Endothelial cell of umbilical vein (primary cell): ENCODE measurements around the gene LRP2. TPM values are rescaled to one million over a fixed set of nuclear protein-coding genes. Genes with fewer than 3 reads are reported as not detected.

ENCODE experiments used
- BruUV-seq: library from RNA; stranded (reverse); fragments of 400-500 nt; replicated peaks from 2 replicates; lab custom pipeline; 2021; lab: Mats Ljungman, UMichigan
- CTCF ChIA-PET: fragments of 300-600, 350-600 bp; sonication (Branson Sonifier 250); formaldehyde crosslinking; loops from one replicate; lab custom pipeline; 2021; ENCODE audit warnings: antibody characterized with exemption, inconsistent platforms; lab: Charles Lee
- POLR2A ChIA-PET: fragments of 300-600, 350-600 bp; sonication (Branson Sonifier 250); formaldehyde crosslinking; loops from one replicate; lab custom pipeline; 2021; ENCODE audit warnings: antibody characterized with exemption, inconsistent platforms; lab: Charles Lee
- DNase-seq: peaks from one replicate; pipeline ENCODE4 v3.0.0-alpha.2; 2011; ENCODE audit warnings: low read depth, low spot score
- FAIRE-seq: peaks from 2 replicates; lab custom pipeline; 2011; peaks lifted over from hg19 to GRCh38; lab: Jason Lieb, UNC
- H2AFZ ChIP-seq: 2 replicates; pipeline ENCODE4 v1.6.0; 2012; ENCODE audit warnings: low read depth, low read length, control low read depth, inconsistent platforms
- H3K27ac ChIP-seq: 2 replicates; pipeline ENCODE4 v1.5.1; 2011; ENCODE audit warnings: low read depth, mild to moderate bottlenecking, control low read depth, low read length, moderate library complexity; ENCODE audit not compliant: insufficient read depth
- H3K27me3 ChIP-seq, 2 experiments: 2 replicates each; pipeline versions ENCODE4 v1.6.0 to v1.6.1; 2011; ENCODE audit warnings: low read length in 2 of 2, mixed read lengths in 1 of 2; ENCODE audit not compliant: control insufficient read depth in 2 of 2, insufficient read depth in 2 of 2
- H3K36me3 ChIP-seq, 2 experiments: 2 replicates in 1 of 2; 3 replicates in 1 of 2; pipeline ENCODE4 v1.5.1; 2011; ENCODE audit warnings: low read length in 2 of 2, mild to moderate bottlenecking in 1 of 2, moderate library complexity in 1 of 2; ENCODE audit not compliant: control insufficient read depth in 2 of 2, insufficient read depth in 2 of 2; ENCODE audit errors: extremely low read depth in 1 of 2
- H3K4me1 ChIP-seq: 3 replicates; pipeline ENCODE4 v1.5.1; 2011; ENCODE audit warnings: mild to moderate bottlenecking, low read length; ENCODE audit not compliant: control insufficient read depth, insufficient read depth; ENCODE audit errors: extremely low read depth
- H3K4me2 ChIP-seq: 2 replicates; pipeline ENCODE4 v1.6.1; 2011; ENCODE audit warnings: low read length, control low read depth, mixed read lengths; ENCODE audit not compliant: insufficient read depth
- H3K4me3 ChIP-seq, 3 experiments: fragments of 200-600 bp in 1 of 3; sonication (generic), shearing (Covaris generic) in 1 of 3; replicated peaks in 1 of 3; 2 replicates each; pipeline ENCODE4 v1.5.1; 2011 to 2016; ENCODE audit warnings: control low read depth in 3 of 3, low read length in 3 of 3, mild to moderate bottlenecking in 2 of 3, inconsistent platforms in 1 of 3, low read depth in 1 of 3, moderate library complexity in 1 of 3; ENCODE audit not compliant: insufficient read depth in 1 of 3
- H3K79me2 ChIP-seq: 2 replicates; pipeline ENCODE4 v1.6.0; 2012; ENCODE audit warnings: low read length, inconsistent platforms; ENCODE audit not compliant: control insufficient read depth, insufficient read depth
- H3K9ac ChIP-seq: replicated peaks from 2 replicates; pipeline ENCODE3; 2011; ENCODE audit warnings: low read length, control low read depth; ENCODE audit not compliant: insufficient read depth; ENCODE audit errors: extremely low read depth
- H3K9me1 ChIP-seq: replicated peaks from 3 replicates; pipeline ENCODE4 v1.6.0; 2011; ENCODE audit warnings: mild to moderate bottlenecking, low read length; ENCODE audit not compliant: control insufficient read depth, insufficient read depth; ENCODE audit errors: extremely low read depth
- H3K9me3 ChIP-seq: replicated peaks from 2 replicates; pipeline ENCODE4 v1.5.1; 2012; ENCODE audit warnings: low read length, inconsistent platforms; ENCODE audit not compliant: control insufficient read depth, insufficient read depth
- H4K20me1 ChIP-seq: replicated peaks from 2 replicates; pipeline ENCODE3; 2011; ENCODE audit warnings: mild to moderate bottlenecking, low read length; ENCODE audit not compliant: control insufficient read depth, insufficient read depth; ENCODE audit errors: extremely low read depth
- EZH2 ChIP-seq: IDR thresholded peaks from 2 replicates; pipeline ENCODE4 v1.6.1; 2012; ENCODE audit warnings: borderline replicate concordance, low read depth, mild to moderate bottlenecking, moderate library complexity, low read length, inconsistent platforms; ENCODE audit not compliant: severe bottlenecking
- FOS ChIP-seq: IDR thresholded peaks from 2 replicates; pipeline ENCODE4 v1.6.1; 2011; ENCODE audit warnings: mild to moderate bottlenecking, low read length, moderate library complexity, borderline replicate concordance; ENCODE audit not compliant: insufficient read depth
- GATA2 ChIP-seq: IDR thresholded peaks from 2 replicates; pipeline ENCODE4 v1.7.0; 2011; ENCODE audit warnings: low read depth, mild to moderate bottlenecking, moderate library complexity, mixed read lengths, low read length; ENCODE audit not compliant: insufficient read length, insufficient read depth
- JUN ChIP-seq: IDR thresholded peaks from 2 replicates; pipeline ENCODE4 v1.6.1; 2011; ENCODE audit warnings: borderline replicate concordance, low read depth; ENCODE audit not compliant: insufficient read length, insufficient read depth
- MYC ChIP-seq: IDR thresholded peaks from one replicate; pipeline ENCODE4 v1.6.1; 2011; ENCODE audit warnings: mild to moderate bottlenecking, low read depth, low read length
- dilution Hi-C: fragments of 300-500 bp; cut with MboI; formaldehyde crosslinking; loops from one replicate; pipeline ENCODE4 v1.15.0; 2019; ENCODE audit warnings: low sequenced_read_pairs; ENCODE audit not compliant: extremely low pct_ligation_motif_present
- intact Hi-C: fragments of 100-400 bp; cut with micrococcal nuclease; formaldehyde crosslinking; loops from one replicate; pipeline ENCODE4 v1.10.0; 2022
- polyA plus RNA-seq, 4 experiments: library from polyadenylated mRNA; depleted of rRNA in 3 of 4; stranded (reverse) in 3 of 4; unstranded in 1 of 4; fragments of >200 nt; gene quantifications; 2 replicates each; pipeline versions ENCODE4 v1.2.1 to v1.2.3, GENCODE V29; 2011 to 2012; ENCODE audit warnings: missing spikeins in 1 of 4
- total RNA-seq: library from RNA; stranded (reverse); gene quantifications from 2 replicates; pipeline ENCODE4 v1.2.3, GENCODE V29; 2021
- TF ChIP-seq, protein P1 (sequence below), 2 donors: IDR thresholded peaks; 1 replicate in 1 of 2; 2 replicates in 1 of 2; pipeline ENCODE4 v1.5.1; 2011; ENCODE audit warnings: low read length in 2 of 2, mild to moderate bottlenecking in 2 of 2, moderate library complexity in 2 of 2, control low read depth in 1 of 2, inconsistent platforms in 1 of 2, low read depth in 1 of 2; ENCODE audit not compliant: insufficient read depth in 1 of 2; ENCODE audit errors: extremely low read depth in 1 of 2
- TF ChIP-seq, protein P2 (sequence below): IDR thresholded peaks from 2 replicates; pipeline ENCODE4 v1.6.1; 2011; ENCODE audit not compliant: insufficient read depth, insufficient read length

The LRP2 gene
- total and polyA plus RNA-seq, 2 donors (not counting 3 experiments of a cell fraction or from before 2014, with no cell fraction given) = not detected

DNA sequence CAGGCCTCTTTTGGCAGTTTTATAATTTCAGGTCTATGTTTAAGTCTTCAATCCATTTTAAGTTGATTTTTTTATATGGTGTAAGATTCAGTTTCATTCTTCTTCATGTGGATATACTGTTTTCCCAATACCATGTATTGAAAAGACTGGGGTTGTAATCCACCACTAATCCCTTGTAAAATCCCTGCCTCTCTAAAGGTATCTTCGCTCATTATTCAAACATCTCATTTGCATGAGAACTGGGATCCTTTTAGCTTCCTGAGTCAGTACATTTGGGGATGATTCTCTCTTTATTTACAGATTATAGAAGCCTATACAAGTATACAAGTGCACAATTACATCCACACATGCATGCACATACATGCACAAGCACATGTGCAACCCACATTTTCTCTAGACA is 267.7 kb downstream of the LRP2 start:
- intact Hi-C loops = no loop called here
- H3K36me3 ChIP-seq = no peaks in the 10 kb centered on the region

More for the DNA sequence above, 267.7 kb downstream of the LRP2 start:
- Histone ChIP-seq H3K4me1 (no peaks in the 10 kb centered on the region), H3K27ac (no peak overlapping the region), H3K9me1 (no peaks in the 10 kb centered on the region), H3K4me3 (no peak overlapping the region), H3K79me2 (no peaks in the 10 kb centered on the region), H4K20me1 (no peaks in the 10 kb centered on the region), H3K4me2 (no peak overlapping the region), H3K27me3 (no peaks in the 10 kb centered on the region), H2AFZ (no peak overlapping the region), H3K9ac (no peak overlapping the region), H3K9me3 (no peaks in the 10 kb centered on the region)
- ChIA-PET POLR2A (no interaction called here), CTCF (interaction anchor here (1.0 kb wide), 1 partner anchor 134 kb away, joined by 3 read pairs; no protein-coding TSS in a partner anchor)
- no peak for TF ChIP-seq FOS
- no peak for TF ChIP-seq GATA2
- TF ChIP-seq EZH2 = no peak
- TF ChIP-seq, protein P1, sequence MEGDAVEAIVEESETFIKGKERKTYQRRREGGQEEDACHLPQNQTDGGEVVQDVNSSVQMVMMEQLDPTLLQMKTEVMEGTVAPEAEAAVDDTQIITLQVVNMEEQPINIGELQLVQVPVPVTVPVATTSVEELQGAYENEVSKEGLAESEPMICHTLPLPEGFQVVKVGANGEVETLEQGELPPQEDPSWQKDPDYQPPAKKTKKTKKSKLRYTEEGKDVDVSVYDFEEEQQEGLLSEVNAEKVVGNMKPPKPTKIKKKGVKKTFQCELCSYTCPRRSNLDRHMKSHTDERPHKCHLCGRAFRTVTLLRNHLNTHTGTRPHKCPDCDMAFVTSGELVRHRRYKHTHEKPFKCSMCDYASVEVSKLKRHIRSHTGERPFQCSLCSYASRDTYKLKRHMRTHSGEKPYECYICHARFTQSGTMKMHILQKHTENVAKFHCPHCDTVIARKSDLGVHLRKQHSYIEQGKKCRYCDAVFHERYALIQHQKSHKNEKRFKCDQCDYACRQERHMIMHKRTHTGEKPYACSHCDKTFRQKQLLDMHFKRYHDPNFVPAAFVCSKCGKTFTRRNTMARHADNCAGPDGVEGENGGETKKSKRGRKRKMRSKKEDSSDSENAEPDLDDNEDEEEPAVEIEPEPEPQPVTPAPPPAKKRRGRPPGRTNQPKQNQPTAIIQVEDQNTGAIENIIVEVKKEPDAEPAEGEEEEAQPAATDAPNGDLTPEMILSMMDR (IDR thresholded peaks at IDR 0.05; ENCODE audit: extremely low read depth in 1 of 2, insufficient read depth in 1 of 2, low read depth in 1 of 2, low read length in 2 of 2) = no peak
- TF ChIP-seq, protein P2, sequence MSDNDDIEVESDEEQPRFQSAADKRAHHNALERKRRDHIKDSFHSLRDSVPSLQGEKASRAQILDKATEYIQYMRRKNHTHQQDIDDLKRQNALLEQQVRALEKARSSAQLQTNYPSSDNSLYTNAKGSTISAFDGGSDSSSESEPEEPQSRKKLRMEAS = no peak
- no peak for TF ChIP-seq JUN
- TF ChIP-seq MYC = no peak
- no TSS peak for BruUV-seq
- FAIRE-seq (no peak), DNase-seq (no peak)
- dilution Hi-C loops = no loop called here
